Naive B cell (primary cell): ENCODE measurements around the gene SMIM36. TPM values are rescaled to one million over a fixed set of nuclear protein-coding genes. Genes with fewer than 3 reads are reported as not detected.
"Not testable (repeated sequence)": the region's sequence is repeated elsewhere in the genome, so short reads cannot be mapped to it uniquely, and the experiment has no call there.

Source experiments
- ATAC-seq, 2 donors: fragments of 150-1000 bp; cut with Tn5 transposase; 2 replicates each; pipeline ENCODE4 v1.10.0; 2021; ENCODE audit warnings: low read depth in 2 of 2, mild to moderate bottlenecking in 2 of 2, moderate library complexity in 2 of 2
- DNase-seq: peaks from one replicate; pipeline ENCODE4 v3.0.0; 2022
- H3K27ac Mint-ChIP-seq, 6 donors: one replicate each; pipeline ENCODE4 v1.8.0; 2020 to 2022; ENCODE audit warnings: mild to moderate bottlenecking in 6 of 6, mixed read lengths in 6 of 6, moderate library complexity in 5 of 6, inconsistent platforms in 2 of 6
- H3K27me3 Mint-ChIP-seq, 3 donors: one replicate each; pipeline ENCODE4 v1.8.0; 2021 to 2022; ENCODE audit warnings: mixed read lengths in 3 of 3, mild to moderate bottlenecking in 1 of 3
- H3K36me3 Mint-ChIP-seq, 2 donors: one replicate each; pipeline ENCODE4 v1.8.0; 2020 to 2022; ENCODE audit warnings: mixed read lengths in 2 of 2, inconsistent platforms in 1 of 2, mild to moderate bottlenecking in 1 of 2
- H3K4me1 Mint-ChIP-seq, 3 donors: one replicate each; pipeline ENCODE4 v1.8.0; 2020 to 2022; ENCODE audit warnings: mixed read lengths in 3 of 3, inconsistent platforms in 1 of 3, mild to moderate bottlenecking in 1 of 3, moderate library complexity in 1 of 3
- H3K4me3 Mint-ChIP-seq, 8 donors: one replicate each; pipeline ENCODE4 v1.8.0; 2020 to 2022; ENCODE audit warnings: mild to moderate bottlenecking in 8 of 8, mixed read lengths in 8 of 8, moderate library complexity in 8 of 8, inconsistent platforms in 2 of 8
- H3K9me3 Mint-ChIP-seq, 7 donors: one replicate each; pipeline ENCODE4 v1.8.0; 2020 to 2022; ENCODE audit warnings: mixed read lengths in 7 of 7, mild to moderate bottlenecking in 5 of 7, inconsistent platforms in 2 of 7, moderate library complexity in 1 of 7
- polyA plus RNA-seq, 6 donors: library from polyadenylated mRNA; unstranded; fragments of 300-500 nt; fragmentation: Illumina TruSeq; gene quantifications; one replicate each; pipeline ENCODE4 v1.2.3, GENCODE V29; 2021; ENCODE audit warnings: low read depth in 6 of 6

Gene SMIM36
- polyA plus RNA-seq, 6 donors from 2014 or later = not detected

- no peak overlapping the region for H3K27ac Mint-ChIP-seq
- peaks cover 24 to 36% of the 10 kb centered on the region in 2 donors for H3K36me3 Mint-ChIP-seq
- DNase-seq = no peak
- no peaks in the 10 kb centered on the region for H3K27me3 Mint-ChIP-seq
- peaks cover 0 to 11% (median 5%) of the 10 kb centered on the region in 3 donors for H3K4me1 Mint-ChIP-seq
- no peaks in the 10 kb centered on the region for H3K9me3 Mint-ChIP-seq
- no peak for ATAC-seq
- no peak overlapping the region for H3K4me3 Mint-ChIP-seq
Observed at GRCh38 chr17:55407641-55408566, 103.3 kb downstream of the SMIM36 start.

- no peak for ATAC-seq
- H3K27ac Mint-ChIP-seq = no peak overlapping the region
Observed at GRCh38 chr17:55405600-55405999, 105.7 kb downstream of the SMIM36 start.

GRCh38 chr17:55404197-55404596 is 107.1 kb downstream of the SMIM36 start:
- not testable (repeated sequence) for H3K4me3 Mint-ChIP-seq, ATAC-seq, H3K27me3 Mint-ChIP-seq, H3K27ac Mint-ChIP-seq, DNase-seq, H3K9me3 Mint-ChIP-seq
- peaks cover 28 to 34% of the 10 kb centered on the region in 2 donors for H3K36me3 Mint-ChIP-seq
- H3K4me1 Mint-ChIP-seq = peaks cover 0 to 11% (median 5%) of the 10 kb centered on the region in 3 donors

More at GRCh38 chr17:55405600-55405999, 105.7 kb downstream of the SMIM36 start:
- Mint-ChIP-seq H3K27me3 (no peaks in the 10 kb centered on the region), H3K9me3 (no peaks in the 10 kb centered on the region), H3K4me3 (no peak overlapping the region), H3K4me1 (peaks cover 0 to 11% (median 5%) of the 10 kb centered on the region in 3 donors), H3K36me3 (peaks cover 26 to 34% of the 10 kb centered on the region in 2 donors)
- DNase-seq = no peak

GRCh38 chr17:55402374-55402773 is 108.9 kb downstream of the SMIM36 start:
- H3K36me3 Mint-ChIP-seq = peaks cover 33 to 34% of the 10 kb centered on the region in 2 donors
- no peaks in the 10 kb centered on the region for H3K27me3 Mint-ChIP-seq

More at GRCh38 chr17:55402374-55402773, 108.9 kb downstream of the SMIM36 start:
- Mint-ChIP-seq H3K4me1 (peaks cover 4 to 8% (median 5%) of the 10 kb centered on the region in 3 donors), H3K9me3 (peaks cover 0 to 4% (median 0%) of the 10 kb centered on the region in 7 donors), H3K4me3 (no peak overlapping the region), H3K27ac (no peak overlapping the region)
- no peak for ATAC-seq
- no peak for DNase-seq

Other genes starting within 250 kb of the SMIM36 start
- gene HLF, start 246.5 kb downstream of the SMIM36 start, polyA plus RNA-seq = not detected
- 10 to 100 TPM; 21.3 to 53.8 (median 32.0) TPM for gene MMD, start 89.6 kb downstream of the SMIM36 start, polyA plus RNA-seq
- not detected for gene TMEM100, start 211.4 kb upstream of the SMIM36 start, polyA plus RNA-seq
- gene PCTP, start 239.6 kb upstream of the SMIM36 start, polyA plus RNA-seq = 10 to 100 TPM in 1 of 6 donors, 1 to 10 TPM in 5; 2.2 to 10.2 (median 5.1) TPM